Sigmoid colon (tissue), 4 donors: ENCODE measurements around the gene GNAI3.

Source experiments
- CTCF ChIP-seq, 4 experiments: fragments of 450-650 bp in 3 of 4; fragments of 200-600 bp in 1 of 4; IDR thresholded peaks; one replicate each; pipeline ENCODE4 v1.5.1; 2016 to 2019; ENCODE audit warnings: antibody characterized with exemption in 4 of 4, mild to moderate bottlenecking in 3 of 4, moderate library complexity in 2 of 4
- EP300 ChIP-seq, 4 donors: sonication (generic); formaldehyde crosslinking; IDR thresholded peaks; one replicate each; pipeline ENCODE4 v1.6.1; 2017; ENCODE audit warnings: antibody characterized with exemption in 4 of 4
- POLR2A ChIP-seq, 2 donors: fragments of 450-650 bp; IDR thresholded peaks; one replicate each; pipeline ENCODE4 v1.6.1; 2016; ENCODE audit warnings: antibody characterized with exemption in 2 of 2, mild to moderate bottlenecking in 2 of 2, moderate library complexity in 2 of 2
- POLR2AphosphoS5 ChIP-seq, 4 donors: sonication (generic); formaldehyde crosslinking; IDR thresholded peaks; one replicate each; pipeline ENCODE4 v1.6.1; 2017; ENCODE audit warnings: antibody characterized with exemption in 4 of 4

- TF ChIP-seq POLR2AphosphoS5 (IDR thresholded peaks at IDR 0.05) (no peak), CTCF (IDR thresholded peaks at IDR 0.05) (no peak), EP300 (IDR thresholded peaks at IDR 0.05) (no peak), POLR2A (IDR thresholded peaks at IDR 0.05) (no peak)
Measured at GRCh38 chr1:109627692-109628399, 79.4 kb downstream of the GNAI3 start.
